GM10266 (cell line): ENCODE measurements around the gene TAOK1.

Experiments
- DNase-seq: peaks from one replicate; pipeline ENCODE4 v3.0.0; 2012; ENCODE audit errors: extremely low spot score
- TF ChIP-seq, protein P1 (sequence below): IDR thresholded peaks from 2 replicates; pipeline ENCODE4 v1.5.1; 2012; ENCODE audit warnings: mild to moderate bottlenecking, low read depth; ENCODE audit not compliant: control insufficient read depth, insufficient read depth; ENCODE audit errors: missing control alignments

Gene TAOK1

DNA sequence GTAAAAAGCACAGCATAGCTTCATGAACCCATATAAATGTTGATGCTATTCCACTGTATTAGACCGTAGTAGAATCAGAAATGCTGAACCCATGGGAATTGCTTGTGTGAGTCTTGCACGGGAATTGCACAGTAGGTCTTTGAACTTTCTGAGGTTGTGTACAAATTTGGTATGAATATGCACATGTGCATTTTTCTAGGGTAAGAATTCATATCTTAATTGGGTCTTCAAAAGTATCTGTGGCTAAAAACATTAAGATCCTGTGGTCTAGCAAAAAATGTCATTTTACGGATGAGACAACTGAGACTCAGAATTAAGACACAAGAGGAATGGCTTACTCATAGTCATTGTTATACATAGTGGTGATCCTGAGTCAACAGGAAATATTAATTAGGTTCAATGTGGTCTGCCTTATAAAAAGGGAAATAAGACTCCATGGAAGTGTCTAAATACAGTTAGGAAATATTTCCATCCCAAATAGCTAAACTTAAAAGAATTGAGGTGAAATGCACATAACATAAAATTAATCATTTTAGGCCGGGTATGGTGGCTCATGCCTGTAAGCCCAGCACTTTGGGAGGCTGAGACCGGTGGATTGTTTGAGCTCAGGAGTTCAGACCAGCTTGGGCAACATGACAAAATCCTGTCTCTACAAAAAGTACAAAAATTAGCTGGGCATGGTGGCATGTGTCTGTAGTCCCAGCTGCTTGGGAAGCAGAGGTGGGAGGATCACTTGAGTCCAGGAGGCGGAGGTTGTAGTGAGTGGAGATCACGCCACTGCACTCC is 22.8 kb downstream of the TAOK1 start:
- TF ChIP-seq, protein P1, sequence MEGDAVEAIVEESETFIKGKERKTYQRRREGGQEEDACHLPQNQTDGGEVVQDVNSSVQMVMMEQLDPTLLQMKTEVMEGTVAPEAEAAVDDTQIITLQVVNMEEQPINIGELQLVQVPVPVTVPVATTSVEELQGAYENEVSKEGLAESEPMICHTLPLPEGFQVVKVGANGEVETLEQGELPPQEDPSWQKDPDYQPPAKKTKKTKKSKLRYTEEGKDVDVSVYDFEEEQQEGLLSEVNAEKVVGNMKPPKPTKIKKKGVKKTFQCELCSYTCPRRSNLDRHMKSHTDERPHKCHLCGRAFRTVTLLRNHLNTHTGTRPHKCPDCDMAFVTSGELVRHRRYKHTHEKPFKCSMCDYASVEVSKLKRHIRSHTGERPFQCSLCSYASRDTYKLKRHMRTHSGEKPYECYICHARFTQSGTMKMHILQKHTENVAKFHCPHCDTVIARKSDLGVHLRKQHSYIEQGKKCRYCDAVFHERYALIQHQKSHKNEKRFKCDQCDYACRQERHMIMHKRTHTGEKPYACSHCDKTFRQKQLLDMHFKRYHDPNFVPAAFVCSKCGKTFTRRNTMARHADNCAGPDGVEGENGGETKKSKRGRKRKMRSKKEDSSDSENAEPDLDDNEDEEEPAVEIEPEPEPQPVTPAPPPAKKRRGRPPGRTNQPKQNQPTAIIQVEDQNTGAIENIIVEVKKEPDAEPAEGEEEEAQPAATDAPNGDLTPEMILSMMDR, result no peak
- DNase-seq, result no peak

DNA sequence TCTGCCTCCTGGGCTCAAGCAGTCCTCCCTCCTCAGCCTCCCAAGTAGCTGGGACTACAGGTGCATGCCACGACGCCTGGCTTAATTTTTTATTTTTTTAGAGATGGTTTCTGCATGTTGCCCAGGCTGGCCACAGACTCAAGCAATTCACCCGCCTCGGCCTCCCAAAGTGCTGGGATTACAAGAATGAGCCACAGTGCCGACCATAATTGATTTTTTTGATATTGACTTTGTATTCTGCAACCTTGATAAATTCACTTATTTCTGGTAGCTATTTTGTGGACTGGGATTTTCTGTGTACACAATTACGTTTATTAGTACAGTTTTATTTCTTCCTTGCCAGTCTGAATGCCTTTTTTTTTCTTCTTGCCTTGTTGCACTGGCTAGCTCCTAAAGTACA is 30.0 kb downstream of the TAOK1 start:
- TF ChIP-seq, protein P1, result no peak
- DNase-seq, result no peak

DNA sequence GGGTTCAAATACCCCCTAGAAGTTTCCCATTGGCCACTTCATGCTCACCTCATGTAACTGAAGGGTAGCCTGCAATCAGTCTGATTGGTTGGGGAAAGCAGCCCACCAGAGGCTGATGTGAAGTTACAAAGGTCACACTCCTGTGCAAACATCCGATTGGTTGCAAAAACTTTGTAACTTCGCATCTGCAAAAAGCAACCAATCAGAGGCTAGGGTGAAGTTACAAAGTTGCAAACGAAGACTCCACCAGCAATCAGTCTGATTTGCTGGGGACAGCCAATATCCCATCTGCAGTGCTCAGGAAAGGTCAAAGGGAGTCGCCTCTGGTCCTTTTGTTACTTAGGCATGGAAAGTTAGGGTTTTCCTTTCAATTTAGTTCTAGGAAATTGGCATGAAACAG is 40.1 kb downstream of the TAOK1 start:
- no peak for DNase-seq
- TF ChIP-seq, protein P1, result no peak

DNA sequence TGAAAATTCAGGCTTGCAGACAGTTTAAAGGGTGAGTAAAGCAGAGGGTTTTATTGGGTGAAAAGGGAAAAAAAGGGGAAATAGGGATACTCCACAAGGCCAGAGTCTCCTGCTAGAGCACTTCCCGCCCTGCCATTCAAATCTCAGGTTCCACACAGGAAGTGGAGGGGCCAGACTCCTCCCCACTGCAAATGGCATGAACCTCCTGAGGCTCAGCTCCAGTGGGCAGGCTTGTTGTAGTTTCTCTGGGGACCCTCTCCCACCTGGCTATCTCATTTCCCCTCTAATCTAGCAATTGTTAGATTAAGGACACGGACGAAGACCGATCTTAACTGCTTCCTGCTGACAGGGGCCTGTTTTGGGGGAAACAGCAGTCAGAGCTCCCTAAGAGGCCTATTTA is 43.4 kb downstream of the TAOK1 start:
- DNase-seq, result no peak
- TF ChIP-seq, protein P1, result no peak

DNA sequence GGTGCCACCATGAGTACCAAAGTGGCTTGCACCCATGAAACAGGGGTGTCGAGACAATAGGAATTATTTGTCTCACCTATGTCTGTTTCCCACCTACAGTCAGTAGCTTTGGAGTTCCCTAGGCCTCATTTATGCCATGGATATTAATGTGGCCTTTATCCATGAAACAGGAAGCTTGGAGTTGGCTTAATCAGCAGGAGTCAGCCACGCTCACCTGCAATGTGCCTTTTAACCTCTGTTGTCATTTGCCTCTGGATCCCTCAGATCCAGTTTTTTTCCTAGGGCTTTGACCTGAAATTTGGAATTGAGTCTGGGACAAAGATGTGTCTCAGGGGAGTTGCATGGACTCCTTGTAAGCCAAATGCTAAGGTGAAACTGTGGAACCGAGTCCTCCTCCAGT is 44.4 kb downstream of the TAOK1 start:
- DNase-seq, result no peak
- TF ChIP-seq, protein P1, result no peak

DNA sequence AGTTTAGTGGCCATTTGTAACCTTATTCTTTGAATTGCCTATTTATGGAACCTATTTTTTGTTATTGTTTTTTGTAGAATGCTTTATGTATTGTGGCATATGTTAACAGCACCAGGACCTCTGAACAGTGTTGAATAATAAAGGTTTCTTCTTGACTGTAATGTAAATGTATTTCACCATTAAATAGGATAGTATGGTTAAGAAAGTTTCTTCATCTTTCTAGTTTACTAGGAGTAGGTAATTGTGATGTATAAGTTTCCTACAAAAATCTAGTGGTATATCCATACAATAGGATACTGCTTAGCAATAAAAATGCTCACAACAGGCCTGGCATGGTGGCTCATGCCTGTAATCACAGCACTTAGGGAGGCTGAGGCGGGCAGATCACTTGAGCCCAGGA is 52.3 kb downstream of the TAOK1 start:
- TF ChIP-seq, protein P1, result no peak
- no peak for DNase-seq

DNA sequence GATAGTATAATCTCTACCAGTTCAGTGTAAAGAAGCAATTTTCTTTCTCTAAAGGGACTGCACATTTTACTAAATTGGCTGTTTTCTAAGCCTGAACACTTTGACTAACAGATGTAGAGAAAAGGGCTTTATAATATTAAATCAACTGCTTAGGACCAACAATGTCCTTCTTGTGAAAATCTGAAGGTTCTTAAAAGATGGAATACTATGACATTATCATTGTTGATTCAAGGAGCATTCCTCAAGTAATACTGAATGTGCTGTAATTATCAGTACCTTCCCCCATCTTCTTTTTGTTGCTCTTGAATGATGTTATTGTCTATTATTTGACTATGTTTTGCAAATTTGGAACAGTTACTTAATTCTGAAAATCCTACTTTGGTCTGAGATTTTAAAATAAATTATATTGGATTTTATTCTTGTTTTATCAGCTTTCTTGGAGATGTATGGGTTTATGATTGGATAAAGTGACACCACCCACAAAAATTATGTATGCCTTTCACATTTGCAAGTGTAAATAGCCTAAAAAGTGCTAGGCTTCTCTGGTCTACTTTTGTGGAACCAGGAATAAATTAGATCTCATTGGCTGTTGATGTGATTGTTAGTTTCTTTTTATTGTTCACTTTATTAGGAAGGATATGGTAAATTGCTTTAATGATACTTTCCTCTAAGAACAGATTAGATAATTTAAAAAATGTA is 53.0 kb downstream of the TAOK1 start:
- DNase-seq, result no peak
- TF ChIP-seq, protein P1, result no peak
